A673 (cell line): ENCODE results near the gene MICAL3. TPM values are rescaled to one million over a fixed set of nuclear protein-coding genes. Genes with fewer than 3 reads are reported as not detected.
"Not testable (repeated sequence)": the region's sequence is repeated elsewhere in the genome, so short reads cannot be mapped to it uniquely, and the experiment has no call there.

ENCODE experiments used
- BruUV-seq: library from RNA; stranded (reverse); fragments of 400-500 nt; replicated peaks from 2 replicates; lab custom pipeline; 2021; lab: Mats Ljungman, UMichigan
- CTCF ChIA-PET: fragments of 300-600 bp; sonication (Branson Sonifier 250); formaldehyde crosslinking; loops from one replicate; lab custom pipeline; 2022; ENCODE audit warnings: antibody characterized with exemption; lab: Charles Lee
- POLR2A ChIA-PET: fragments of 300-600 bp; sonication (Branson Sonifier 250); formaldehyde crosslinking; loops from one replicate; lab custom pipeline; 2022; ENCODE audit warnings: antibody characterized with exemption; ENCODE audit not compliant: low non-redundant PET; lab: Charles Lee
- DNase-seq: peaks from one replicate; pipeline ENCODE4 v3.0.0-alpha.2; 2015; ENCODE audit warnings: low spot score
- H3K27ac ChIP-seq: fragments of 200-600 bp; sonication (generic); 2 replicates; pipeline ENCODE4 v1.5.1; 2016; ENCODE audit warnings: mixed run types, low read depth, mild to moderate bottlenecking, mixed read lengths, antibody characterized with exemption, low read length; ENCODE audit not compliant: poor library complexity, severe bottlenecking
- H3K27me3 ChIP-seq: fragments of 200-600 bp; sonication (generic); replicated peaks from 2 replicates; pipeline ENCODE4 v1.6.1; 2017; ENCODE audit warnings: mixed run types, low read depth, mild to moderate bottlenecking, mixed read lengths, antibody characterized with exemption, low read length; ENCODE audit not compliant: insufficient read depth, poor library complexity
- H3K36me3 ChIP-seq: fragments of 200-600 bp; sonication (generic); 2 replicates; pipeline ENCODE4 v1.6.1; 2016; ENCODE audit warnings: mixed run types, mild to moderate bottlenecking, mixed read lengths, antibody characterized with exemption, low read length; ENCODE audit not compliant: insufficient read depth, poor library complexity, severe bottlenecking
- H3K4me1 ChIP-seq: fragments of 200-600 bp; sonication (generic); 2 replicates; pipeline ENCODE4 v1.6.1; 2017; ENCODE audit warnings: mixed run types, mild to moderate bottlenecking, mixed read lengths, antibody characterized with exemption, low read length; ENCODE audit not compliant: insufficient read depth, poor library complexity, severe bottlenecking
- H3K4me3 ChIP-seq: fragments of 200-600 bp; sonication (generic); 2 replicates; pipeline ENCODE4 v1.5.1; 2016; ENCODE audit warnings: low read depth, mixed run types, mild to moderate bottlenecking, mixed read lengths, low read length; ENCODE audit not compliant: poor library complexity, severe bottlenecking
- H3K9me3 ChIP-seq: fragments of 200-600 bp; sonication (generic); 2 replicates; pipeline ENCODE4 v1.6.1; 2016; ENCODE audit warnings: mixed run types, low read depth, mild to moderate bottlenecking, mixed read lengths, antibody characterized with exemption, low read length; ENCODE audit not compliant: poor library complexity, severe bottlenecking
- EZH2 ChIP-seq: fragments of 200-600 bp; sonication (generic); IDR thresholded peaks from 2 replicates; pipeline ENCODE4 v1.6.1; 2017; ENCODE audit warnings: borderline replicate concordance, low read depth, mild to moderate bottlenecking, mixed read lengths, antibody characterized with exemption, low read length; ENCODE audit not compliant: poor library complexity, severe bottlenecking
- intact Hi-C: fragments of 100-400 bp; cut with micrococcal nuclease; formaldehyde crosslinking; loops from one replicate; pipeline ENCODE4 v1.10.0; 2022; ENCODE audit not compliant: unreplicated experiment
- total RNA-seq: library from RNA; stranded (reverse); gene quantifications from 2 replicates; pipeline ENCODE4 v1.2.3, GENCODE V29; 2021
- TF ChIP-seq, protein P1 (sequence below): fragments of 300-800, 200-600 bp; sonication (generic); conservative IDR thresholded peaks from 2 replicates; pipeline ENCODE4 v1.5.1; 2017; ENCODE audit warnings: low read depth, mild to moderate bottlenecking, antibody characterized with exemption, low read length, moderate library complexity, mixed read lengths

The MICAL3 gene
- total RNA-seq, 1 experiment from 2014 or later: 63.6 TPM

DNA sequence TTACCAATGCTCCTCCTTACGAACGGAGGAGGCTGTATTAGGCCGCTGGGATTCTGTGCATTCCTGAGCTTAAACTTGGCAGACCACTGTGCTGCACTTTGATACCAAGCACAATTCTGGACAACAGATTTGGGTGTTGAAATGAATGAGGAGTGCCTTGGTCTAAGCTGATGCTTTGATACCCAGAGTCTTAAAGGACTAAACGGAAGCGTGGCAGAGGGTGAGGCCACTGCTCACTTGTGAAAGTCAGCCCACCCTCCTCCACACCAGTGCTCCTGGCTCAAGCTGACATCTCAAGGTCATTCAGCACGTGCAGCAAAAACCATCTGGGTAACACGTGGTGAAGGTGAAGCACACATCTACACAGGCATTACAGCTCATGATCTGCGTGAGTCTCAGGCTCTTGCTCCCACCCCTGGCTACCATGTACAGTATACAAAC is 85.9 kb downstream of the MICAL3 start:
- H3K4me1 ChIP-seq: no peaks in the 10 kb centered on the region
- intact Hi-C loops: no loop called here
- BruUV-seq: no TSS peak
- DNase-seq: no peak
- TF ChIP-seq, protein P1, sequence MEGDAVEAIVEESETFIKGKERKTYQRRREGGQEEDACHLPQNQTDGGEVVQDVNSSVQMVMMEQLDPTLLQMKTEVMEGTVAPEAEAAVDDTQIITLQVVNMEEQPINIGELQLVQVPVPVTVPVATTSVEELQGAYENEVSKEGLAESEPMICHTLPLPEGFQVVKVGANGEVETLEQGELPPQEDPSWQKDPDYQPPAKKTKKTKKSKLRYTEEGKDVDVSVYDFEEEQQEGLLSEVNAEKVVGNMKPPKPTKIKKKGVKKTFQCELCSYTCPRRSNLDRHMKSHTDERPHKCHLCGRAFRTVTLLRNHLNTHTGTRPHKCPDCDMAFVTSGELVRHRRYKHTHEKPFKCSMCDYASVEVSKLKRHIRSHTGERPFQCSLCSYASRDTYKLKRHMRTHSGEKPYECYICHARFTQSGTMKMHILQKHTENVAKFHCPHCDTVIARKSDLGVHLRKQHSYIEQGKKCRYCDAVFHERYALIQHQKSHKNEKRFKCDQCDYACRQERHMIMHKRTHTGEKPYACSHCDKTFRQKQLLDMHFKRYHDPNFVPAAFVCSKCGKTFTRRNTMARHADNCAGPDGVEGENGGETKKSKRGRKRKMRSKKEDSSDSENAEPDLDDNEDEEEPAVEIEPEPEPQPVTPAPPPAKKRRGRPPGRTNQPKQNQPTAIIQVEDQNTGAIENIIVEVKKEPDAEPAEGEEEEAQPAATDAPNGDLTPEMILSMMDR: no peak
- TF ChIP-seq EZH2: no peak
- ChIA-PET CTCF (no interaction called here), POLR2A (no interaction called here)
- H3K9me3 ChIP-seq: no peaks in the 10 kb centered on the region
- H3K27ac ChIP-seq: no peak overlapping the region
- no peaks in the 10 kb centered on the region for H3K27me3 ChIP-seq
- H3K36me3 ChIP-seq: no peaks in the 10 kb centered on the region
- H3K4me3 ChIP-seq: no peak overlapping the region

DNA sequence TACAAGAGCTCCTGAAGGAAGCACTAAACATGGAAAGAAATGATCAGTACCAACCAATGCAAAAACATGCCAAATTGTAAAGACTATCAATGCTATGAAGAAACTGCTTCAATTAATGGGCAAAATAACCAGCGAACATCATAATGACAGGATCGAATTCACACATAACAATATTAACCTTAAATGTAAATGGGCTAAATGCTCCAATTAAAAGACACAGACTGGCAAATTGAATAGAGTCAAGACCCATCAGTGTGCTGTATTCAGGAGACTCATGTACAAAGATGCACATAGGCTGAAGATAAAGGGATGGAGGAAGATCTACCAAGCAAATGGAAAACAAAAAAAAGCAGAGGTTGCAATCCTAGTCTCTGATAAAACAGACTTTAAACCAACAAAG is 91.9 kb downstream of the MICAL3 start:
- H3K36me3 ChIP-seq, intact Hi-C loops, H3K27ac ChIP-seq, H3K4me1 ChIP-seq, H3K4me3 ChIP-seq, DNase-seq, BruUV-seq, POLR2A ChIA-PET, H3K9me3 ChIP-seq, H3K27me3 ChIP-seq, CTCF ChIA-PET: not testable (repeated sequence)

DNA sequence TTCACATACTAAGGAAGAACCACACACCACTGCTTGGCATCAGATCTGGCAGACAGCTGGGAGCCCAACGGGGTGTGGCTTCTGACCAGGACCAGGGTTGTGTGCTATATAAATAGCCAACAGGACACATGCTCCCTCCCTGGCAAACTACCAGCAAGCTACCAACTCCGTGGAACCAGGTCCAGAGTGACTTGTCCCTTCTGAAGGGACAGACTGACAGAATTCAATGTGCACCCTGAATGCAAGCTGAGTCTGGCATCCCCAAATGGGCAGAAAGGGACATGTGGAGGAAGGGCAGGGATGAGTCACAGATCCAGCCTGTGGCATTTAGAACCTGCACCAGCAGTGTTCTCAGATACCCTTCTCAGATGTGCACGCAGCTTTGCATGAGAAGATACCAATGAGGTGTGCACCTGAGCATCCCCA is 92.9 kb downstream of the MICAL3 start:
- BruUV-seq: no TSS peak
- H3K27ac ChIP-seq: no peak overlapping the region
- TF ChIP-seq, protein P1: no peak
- H3K4me1 ChIP-seq: no peaks in the 10 kb centered on the region
- intact Hi-C loops: no loop called here
- no peaks in the 10 kb centered on the region for H3K27me3 ChIP-seq
- H3K9me3 ChIP-seq: no peaks in the 10 kb centered on the region
- ChIA-PET CTCF (no interaction called here), POLR2A (no interaction called here)
- H3K4me3 ChIP-seq: no peak overlapping the region
- no peaks in the 10 kb centered on the region for H3K36me3 ChIP-seq
- no peak for DNase-seq

DNA sequence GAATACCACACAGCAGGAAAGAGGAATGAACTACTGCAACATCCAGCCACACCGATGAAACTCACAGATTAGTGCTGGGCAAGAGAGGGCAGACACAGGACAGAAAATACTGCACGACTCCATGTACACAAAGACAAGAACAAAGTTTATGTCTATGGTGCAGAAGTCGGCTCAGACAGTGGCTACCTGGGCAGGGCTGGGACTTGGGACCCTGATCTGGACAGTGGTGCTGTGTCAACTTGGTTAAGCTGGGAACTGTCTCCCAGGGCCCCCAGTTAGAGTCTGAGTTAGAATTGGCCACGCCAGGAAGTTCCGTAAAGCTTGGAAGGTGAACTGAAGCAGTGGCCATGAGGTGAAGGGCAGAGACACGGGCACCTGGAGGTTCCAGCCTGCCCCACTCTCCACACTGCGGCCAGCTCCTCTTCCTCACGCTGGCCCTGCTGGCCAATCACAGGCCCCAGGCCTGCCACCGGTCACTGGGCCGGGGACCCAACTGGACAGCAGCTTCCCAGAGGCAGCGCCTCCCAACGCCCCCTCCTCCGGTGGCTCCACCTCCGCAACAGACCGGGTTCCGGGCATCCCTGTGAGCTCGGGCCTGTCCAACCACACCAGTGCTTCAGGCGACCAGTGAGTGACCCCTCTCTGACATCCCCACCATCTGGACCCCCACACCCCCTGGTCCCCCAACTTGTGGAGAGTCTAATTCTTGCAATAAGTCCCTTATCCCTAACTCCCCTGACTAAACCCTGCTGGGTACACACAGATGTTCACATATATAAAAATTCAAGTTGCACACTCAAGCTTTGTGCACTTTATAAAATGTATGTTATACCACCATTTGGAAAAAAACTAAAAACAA is 93.7 kb downstream of the MICAL3 start:
- H3K4me1 ChIP-seq: no peaks in the 10 kb centered on the region
- intact Hi-C loops: no loop called here
- CTCF ChIA-PET: no interaction called here
- H3K36me3 ChIP-seq: no peaks in the 10 kb centered on the region
- no peaks in the 10 kb centered on the region for H3K9me3 ChIP-seq
- POLR2A ChIA-PET: interaction anchor here (0.6 kb wide), 1 partner anchor 15 kb away, joined by 5 read pairs; no protein-coding TSS in a partner anchor
- no peak for DNase-seq
- H3K27ac ChIP-seq: no peak overlapping the region
- no peak for TF ChIP-seq EZH2
- TF ChIP-seq, protein P1: no peak
- H3K27me3 ChIP-seq: no peaks in the 10 kb centered on the region
- BruUV-seq: no TSS peak
- no peak overlapping the region for H3K4me3 ChIP-seq
